Measurements from ENCODE around the gene NFIA.

Gene NFIA

GRCh38 chr1:61082311-61083012, at the start of gene NFIA:
TSS of gene NFIA (plus strand) at chr1:61082561.
- DNase-seq (ENCODE audit: low read depth in 1 of 2, low spot score in 1 of 2): no peak

- DNase-seq (ENCODE audit: low read depth in 1 of 2, low spot score in 1 of 2): no peak
Observed at GRCh38 chr1:61035880-61036279, 46.5 kb upstream of the NFIA start.

- no peak for DNase-seq (ENCODE audit: low read depth in 1 of 2, low spot score in 1 of 2)
Observed at GRCh38 chr1:61042466-61043009, 39.8 kb upstream of the NFIA start.

DNA sequence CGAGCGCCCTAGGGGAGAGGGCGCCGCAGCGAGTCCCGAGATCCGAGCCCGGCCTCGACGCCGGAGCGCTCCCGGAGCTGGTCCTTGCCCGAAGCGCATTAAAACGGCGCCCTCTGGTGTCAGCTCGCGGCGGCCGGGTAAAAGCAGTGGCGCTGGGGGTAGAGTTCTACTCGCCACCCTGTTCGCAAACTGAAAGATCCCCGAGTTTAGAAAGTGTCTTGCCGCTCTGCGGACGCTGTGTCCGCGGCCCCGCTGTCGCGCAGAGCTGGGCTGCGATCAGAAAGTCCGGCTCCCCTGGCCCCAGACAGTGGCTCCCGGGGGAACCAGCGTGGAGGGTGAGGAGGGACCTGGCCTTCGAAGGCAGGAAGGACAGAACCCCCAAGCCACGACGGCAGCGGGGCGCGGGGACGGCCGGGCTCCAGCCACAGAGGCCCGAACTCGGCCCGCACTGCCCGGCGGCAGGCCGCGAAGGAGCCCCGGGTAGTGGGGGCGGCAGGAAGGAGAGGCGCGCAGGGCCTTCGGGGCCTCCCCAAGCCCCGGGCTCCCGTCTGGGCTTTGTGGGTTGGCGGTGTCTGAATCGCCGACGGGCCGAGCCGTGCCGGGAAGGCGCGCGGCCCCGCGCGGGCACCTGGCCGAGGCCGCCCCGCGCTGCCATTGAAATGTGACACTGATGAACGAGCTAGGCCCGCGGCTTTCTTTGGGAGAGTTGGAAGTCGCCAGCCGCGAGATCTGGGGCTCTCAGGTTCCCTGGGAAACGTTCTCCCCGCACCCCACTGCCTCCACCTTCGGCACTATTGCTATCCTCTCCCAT, 39.1 kb upstream of the NFIA start:
- peak; percentile 69 to 73 for DNase-seq (ENCODE audit: low read depth in 1 of 2, low spot score in 1 of 2)

GRCh38 chr1:61046434-61046833, 35.9 kb upstream of the NFIA start:
- no peak for DNase-seq (ENCODE audit: low read depth in 1 of 2, low spot score in 1 of 2)

DNA sequence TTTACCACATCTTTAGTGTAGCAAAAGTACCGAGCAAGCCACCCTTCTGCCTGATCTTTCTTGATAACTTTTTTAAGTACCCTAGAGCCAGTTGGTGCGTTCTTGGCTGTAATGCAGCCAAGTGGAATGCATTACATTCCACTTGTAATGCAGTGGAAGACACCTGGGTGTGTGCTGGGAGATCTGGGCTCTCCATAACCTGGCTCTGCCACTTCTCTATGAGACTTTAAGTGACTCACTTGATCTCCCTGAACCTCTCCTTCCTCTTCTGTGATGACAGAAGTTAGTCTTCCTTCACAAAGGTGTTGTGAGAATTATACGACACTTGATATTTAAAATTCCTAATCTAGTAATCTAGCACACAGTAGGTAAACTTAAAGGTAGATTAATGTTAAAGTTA, 35.3 kb upstream of the NFIA start:
- no peak for DNase-seq (ENCODE audit: low read depth in 1 of 2, low spot score in 1 of 2)

DNA sequence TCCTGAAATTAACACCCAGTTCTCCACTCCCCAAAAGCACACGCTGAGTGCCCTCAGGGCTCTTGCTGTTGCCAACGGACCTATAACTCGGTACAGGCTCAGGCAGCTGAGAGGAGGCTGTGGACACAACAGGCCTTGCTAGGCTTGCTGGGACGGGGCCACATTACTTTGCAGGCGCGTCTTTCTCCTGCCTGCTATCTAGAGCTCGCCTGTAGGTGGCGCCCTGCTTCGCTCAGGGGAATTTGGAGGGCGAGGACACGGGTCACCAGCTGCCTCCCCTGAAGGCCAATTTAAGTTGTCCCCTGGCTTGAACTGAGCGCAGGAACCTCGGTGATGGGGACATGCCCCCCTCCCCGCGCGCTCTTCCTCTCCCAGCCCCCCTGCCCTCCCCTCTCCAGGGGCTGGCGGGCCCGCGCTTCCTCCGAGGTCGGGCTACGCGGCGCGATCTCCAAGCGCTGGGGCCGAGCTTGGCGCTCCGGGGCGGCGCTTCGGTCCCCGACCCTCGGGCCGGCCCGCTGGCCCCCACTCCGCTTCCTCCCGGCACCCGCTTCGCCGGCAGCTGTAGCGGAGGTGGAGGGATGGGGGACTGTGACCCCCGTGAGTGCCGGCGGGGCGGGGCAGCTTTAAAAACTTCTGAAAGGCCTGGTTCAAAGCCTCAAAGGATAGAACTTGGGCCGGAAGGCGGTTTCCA, 32.4 kb upstream of the NFIA start:
- peak; percentile 84 to 93 for DNase-seq (ENCODE audit: low read depth in 1 of 2, low spot score in 1 of 2)

DNA sequence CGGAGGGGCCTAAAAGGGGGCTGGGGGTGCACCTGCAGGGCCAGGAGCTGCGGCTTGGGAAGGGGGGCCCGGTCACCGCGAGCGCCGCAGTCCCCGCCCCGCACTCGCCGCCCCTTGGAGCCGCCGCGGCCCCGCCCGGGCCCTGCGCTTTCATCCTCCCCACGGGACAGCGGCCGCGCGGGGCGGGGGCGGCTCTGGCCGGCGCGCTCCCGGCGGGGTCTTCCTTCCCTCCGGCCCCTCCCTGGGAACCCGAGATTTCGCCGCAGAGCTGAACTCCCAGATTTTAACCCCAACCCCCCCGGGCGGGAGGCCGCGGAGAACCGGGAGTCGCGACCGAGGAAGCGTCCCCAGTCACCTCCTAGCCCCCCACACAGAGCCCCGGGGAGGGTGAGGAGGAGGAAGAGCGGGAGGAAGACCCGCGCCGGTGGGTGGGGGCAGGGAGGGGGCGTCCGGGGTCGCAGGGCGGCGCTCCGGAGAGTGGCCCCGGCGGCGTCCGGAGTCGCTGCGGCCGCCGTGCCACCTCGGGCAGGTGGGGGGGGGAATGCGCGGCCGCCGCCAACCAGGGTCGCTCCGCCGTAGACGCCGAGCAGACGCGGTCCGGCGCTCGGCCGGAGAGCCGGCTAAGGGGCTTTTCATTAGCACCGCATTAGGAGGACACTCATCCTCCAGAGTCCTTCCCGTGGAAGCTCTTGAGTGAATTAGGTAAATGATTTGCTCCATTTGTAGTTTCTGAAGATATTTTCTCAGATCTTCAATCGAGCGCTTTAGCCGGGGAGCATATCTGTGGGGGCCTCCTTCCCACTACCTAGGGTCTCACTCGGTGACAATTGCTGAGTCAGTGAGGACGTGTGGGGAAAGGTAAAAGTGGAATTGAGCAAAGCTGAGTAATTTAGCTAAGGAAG, 31.6 kb upstream of the NFIA start:
- no peak for DNase-seq (ENCODE audit: low read depth in 1 of 2, low spot score in 1 of 2)

DNA sequence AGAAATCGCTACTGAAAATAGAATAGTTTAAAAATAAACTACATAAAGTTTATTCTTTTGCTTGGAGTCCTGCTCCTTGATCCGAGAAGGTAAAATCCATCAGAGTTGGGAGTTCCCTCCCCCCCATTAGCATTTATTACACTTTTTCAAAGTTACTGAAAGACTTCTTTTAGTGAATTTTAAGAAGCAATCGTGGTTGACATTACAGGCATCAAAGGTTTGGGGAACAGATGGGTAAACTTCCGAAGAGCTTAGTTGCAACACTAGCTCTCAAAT, 31.0 kb upstream of the NFIA start:
- no peak for DNase-seq (ENCODE audit: low read depth in 1 of 2, low spot score in 1 of 2)

DNA sequence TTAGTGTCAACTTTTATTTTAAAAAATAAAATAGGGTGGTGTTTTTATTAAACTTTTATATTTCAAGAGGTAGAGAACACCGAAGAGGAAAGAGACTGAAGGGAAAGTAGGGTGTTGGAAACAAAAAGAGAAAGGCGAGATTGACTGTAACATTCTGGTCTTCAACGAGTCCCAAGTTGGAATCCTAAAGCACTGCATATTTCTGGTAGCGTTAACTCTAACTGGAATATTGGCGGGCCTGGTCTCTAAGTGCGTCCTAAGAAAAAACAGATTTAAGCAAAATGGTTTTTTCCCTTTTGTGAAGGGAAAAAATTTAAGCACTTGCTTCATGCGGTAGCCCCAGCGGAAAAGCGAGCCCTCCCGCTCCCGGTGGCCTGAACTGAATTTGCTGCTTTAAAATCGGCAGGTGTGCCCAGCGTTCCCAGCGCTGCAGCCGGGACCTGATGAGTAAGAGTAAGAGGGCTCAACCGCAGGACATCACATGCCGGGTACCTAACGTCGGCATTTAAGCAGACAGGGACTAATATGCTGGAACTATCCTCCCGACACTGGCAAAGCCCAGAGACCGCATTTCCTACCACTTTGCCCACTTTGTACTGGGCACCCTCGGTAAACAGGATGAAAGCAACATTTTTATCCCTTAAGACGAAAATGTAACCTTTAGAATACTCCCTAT, 30.5 kb upstream of the NFIA start:
- no peak for DNase-seq (ENCODE audit: low read depth in 1 of 2, low spot score in 1 of 2)

DNA sequence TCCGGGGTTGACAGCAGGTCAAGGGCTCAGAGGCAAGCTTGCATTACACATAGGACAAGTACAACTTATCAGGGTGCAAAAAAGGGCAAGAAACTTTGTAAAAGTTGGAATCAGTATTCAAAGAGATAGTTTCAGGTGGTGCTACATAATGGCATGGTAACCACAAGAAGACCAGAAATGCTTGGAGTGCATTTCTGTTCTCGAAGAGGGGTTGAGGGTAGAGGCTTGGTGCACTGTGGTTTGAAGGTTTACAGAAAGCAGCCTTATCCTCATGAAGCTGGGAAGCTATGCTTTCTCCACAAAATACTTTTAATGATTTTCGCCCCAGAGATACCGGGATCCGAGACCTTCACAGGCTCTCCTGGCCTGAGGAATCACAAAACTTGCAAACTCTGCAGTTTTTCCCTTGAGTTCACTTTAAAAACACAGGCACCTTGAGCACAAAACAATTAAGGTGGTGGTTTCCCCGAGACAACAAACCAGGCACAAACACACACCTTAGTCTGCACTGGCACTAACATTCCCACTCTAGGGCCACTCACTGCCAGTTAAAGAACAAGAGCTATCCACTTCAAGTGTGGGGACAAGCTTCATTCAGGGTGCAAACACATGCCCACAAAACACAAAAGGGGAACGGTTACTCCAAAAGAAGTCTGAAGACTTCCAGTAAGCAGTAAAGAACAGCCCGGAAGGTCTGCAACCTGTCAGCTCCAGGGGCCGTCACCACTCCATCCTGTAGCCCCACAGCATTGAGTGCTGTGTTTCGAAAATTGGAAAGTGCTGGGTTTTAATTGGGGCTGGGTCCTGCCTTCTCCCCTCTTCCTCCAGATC, 29.8 kb upstream of the NFIA start:
- DNase-seq (ENCODE audit: low read depth in 1 of 2, low spot score in 1 of 2): no peak

DNA sequence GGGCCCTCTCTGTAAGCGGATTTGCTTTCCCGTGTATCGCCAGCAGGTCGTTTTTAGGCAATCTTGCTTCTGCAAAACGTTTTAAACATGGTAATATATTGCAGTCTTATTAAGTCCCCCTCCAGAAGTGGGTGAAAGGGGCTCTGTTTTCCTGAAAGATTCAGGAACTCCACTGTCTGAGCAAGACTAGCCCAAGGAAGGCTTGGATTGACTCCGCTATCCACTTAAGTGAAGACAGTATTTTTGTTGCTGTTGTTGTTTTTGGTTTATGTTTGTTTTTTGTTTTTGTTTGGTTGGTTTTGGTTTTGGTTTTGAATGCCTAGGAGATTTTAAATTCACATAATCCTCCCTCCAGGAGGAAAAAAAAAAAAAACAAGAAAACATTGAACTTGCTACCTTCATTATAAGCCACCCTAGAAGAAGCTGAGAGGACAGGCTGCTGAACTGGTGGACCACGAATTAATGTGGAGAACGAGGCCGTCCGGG, 29.1 kb upstream of the NFIA start:
- no peak for DNase-seq (ENCODE audit: low read depth in 1 of 2, low spot score in 1 of 2)

DNA sequence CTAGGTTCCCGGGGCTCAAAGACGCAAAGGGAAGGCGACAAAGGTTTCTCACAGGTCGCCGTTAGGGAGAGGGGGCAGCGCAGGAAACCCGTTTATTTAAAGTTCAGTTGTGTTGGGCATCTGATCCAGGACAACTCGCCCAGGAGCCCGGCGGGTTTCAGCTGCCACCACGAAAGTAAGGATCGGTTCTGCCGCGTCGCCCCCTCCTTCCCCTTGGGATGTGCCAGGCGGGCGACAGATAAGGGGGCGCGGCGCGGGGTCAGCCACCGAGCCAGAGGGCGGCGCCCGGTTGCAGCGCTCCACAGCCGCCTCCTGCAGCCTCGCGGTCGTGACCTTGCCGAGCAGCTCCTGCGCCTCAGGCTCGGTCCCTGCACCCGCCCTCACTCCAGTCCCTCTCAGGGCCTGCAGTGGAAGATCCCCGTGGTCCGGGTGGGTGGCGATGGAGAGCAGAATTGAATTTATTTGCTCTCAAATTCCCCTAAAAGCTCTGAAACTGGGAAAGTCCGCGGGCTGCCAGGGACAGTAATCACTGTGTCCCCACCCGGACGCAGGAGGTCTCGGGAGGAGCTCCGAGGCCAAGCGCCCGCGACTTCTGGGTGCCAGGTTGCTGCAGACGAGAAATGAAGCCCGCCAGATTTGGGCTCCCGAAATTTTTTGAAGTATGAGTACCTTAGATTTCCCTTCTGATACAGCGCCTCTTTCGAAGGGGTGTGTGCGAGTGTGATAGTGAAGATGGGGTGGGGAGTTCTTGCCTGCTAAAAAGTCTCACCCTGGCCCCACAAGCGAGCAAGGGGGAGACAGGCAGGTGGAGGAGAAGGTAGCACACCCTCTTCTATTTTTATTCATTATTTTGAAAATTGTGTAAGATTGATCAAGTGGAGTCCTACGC, 28.4 kb upstream of the NFIA start:
- DNase-seq (ENCODE audit: low read depth in 1 of 2, low spot score in 1 of 2): no peak

GRCh38 chr1:61054601-61054993, 27.8 kb upstream of the NFIA start:
- no peak for DNase-seq (ENCODE audit: low read depth in 1 of 2, low spot score in 1 of 2)

- no peak for DNase-seq (ENCODE audit: low read depth in 1 of 2, low spot score in 1 of 2)
Observed at GRCh38 chr1:61055110-61055614, 27.2 kb upstream of the NFIA start.

GRCh38 chr1:61056196-61056572, 26.2 kb upstream of the NFIA start:
- DNase-seq (ENCODE audit: low read depth in 1 of 2, low spot score in 1 of 2): no peak

GRCh38 chr1:61056573-61057439, 25.6 kb upstream of the NFIA start:
- no peak for DNase-seq (ENCODE audit: low read depth in 1 of 2, low spot score in 1 of 2)
